AG04450 (cell line): ENCODE results near the gene ULBP2. TPM values are rescaled to one million over a fixed set of nuclear protein-coding genes. Genes with fewer than 3 reads are reported as not detected.

ENCODE experiments used
- CTCF ChIA-PET: fragments of 300-600, 350-600 bp; formaldehyde crosslinking; extraction: SDS; loops from one replicate; lab custom pipeline; 2022; ENCODE audit warnings: antibody characterized with exemption, inconsistent platforms; lab: Charles Lee
- POLR2A ChIA-PET: fragments of 350-600 bp; formaldehyde crosslinking; extraction: SDS; loops from one replicate; lab custom pipeline; 2021; ENCODE audit warnings: antibody characterized with exemption, inconsistent platforms; lab: Yijun Ruan, JAX
- DNase-seq: peaks from one replicate; pipeline ENCODE4 v3.0.0-alpha.2; 2011; ENCODE audit warnings: low read depth, low spot score
- H3K27ac ChIP-seq: one replicate; pipeline ENCODE4 v1.5.1; 2012; ENCODE audit warnings: low read depth, low read length, control low read depth
- H3K27me3 ChIP-seq: one replicate; pipeline ENCODE4 v1.6.0; 2012; ENCODE audit warnings: low read length; ENCODE audit not compliant: control insufficient read depth, insufficient read depth
- H3K4me3 ChIP-seq: 2 replicates; pipeline ENCODE4 v1.5.1; 2011; ENCODE audit warnings: mild to moderate bottlenecking, low read depth, low read length, control low read depth
- H3K9me3 ChIP-seq: 2 replicates; pipeline ENCODE4 v1.5.1; 2012; ENCODE audit warnings: low read length; ENCODE audit not compliant: control insufficient read depth, insufficient read depth
- polyA plus RNA-seq: library from polyadenylated mRNA; depleted of rRNA; stranded (reverse); fragments of >200 nt; gene quantifications from 2 replicates; pipeline ENCODE4 v1.2.3, GENCODE V29; 2011
- TF ChIP-seq, protein P1 (sequence below): IDR thresholded peaks from 2 replicates; pipeline ENCODE4 v1.5.1; 2011; ENCODE audit warnings: low read depth, low read length, control low read depth, inconsistent platforms

Gene ULBP2
- polyA plus RNA-seq, 1 experiment: 7.9 TPM

DNA sequence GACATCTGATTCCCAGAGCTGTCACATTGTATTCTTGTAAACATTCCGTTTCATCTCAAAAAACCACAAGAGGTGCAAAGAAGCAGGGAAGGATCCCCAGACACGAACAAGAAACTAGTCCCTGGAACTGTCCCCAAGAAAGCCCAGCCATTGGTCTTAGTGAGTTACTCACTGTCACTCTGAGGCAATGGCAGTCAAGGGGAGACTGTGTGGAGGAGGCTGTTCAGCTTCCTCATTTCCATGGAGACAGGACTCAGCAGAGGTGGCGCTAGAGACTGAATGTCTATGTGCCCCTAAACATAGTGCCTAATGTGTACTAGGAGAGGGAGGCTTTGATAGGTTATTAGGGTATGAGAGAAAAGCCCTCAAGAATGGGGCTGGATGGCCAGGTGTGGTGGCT, 33.0 kb downstream of the ULBP2 start:
- POLR2A ChIA-PET: no interaction called here
- Histone ChIP-seq H3K4me3 (no peak overlapping the region), H3K27me3 (peaks cover 47% of the 10 kb centered on the region), H3K27ac (no peak overlapping the region), H3K9me3 (no peaks in the 10 kb centered on the region)
- no peak for DNase-seq
- CTCF ChIA-PET: no interaction called here
- TF ChIP-seq, protein P1, sequence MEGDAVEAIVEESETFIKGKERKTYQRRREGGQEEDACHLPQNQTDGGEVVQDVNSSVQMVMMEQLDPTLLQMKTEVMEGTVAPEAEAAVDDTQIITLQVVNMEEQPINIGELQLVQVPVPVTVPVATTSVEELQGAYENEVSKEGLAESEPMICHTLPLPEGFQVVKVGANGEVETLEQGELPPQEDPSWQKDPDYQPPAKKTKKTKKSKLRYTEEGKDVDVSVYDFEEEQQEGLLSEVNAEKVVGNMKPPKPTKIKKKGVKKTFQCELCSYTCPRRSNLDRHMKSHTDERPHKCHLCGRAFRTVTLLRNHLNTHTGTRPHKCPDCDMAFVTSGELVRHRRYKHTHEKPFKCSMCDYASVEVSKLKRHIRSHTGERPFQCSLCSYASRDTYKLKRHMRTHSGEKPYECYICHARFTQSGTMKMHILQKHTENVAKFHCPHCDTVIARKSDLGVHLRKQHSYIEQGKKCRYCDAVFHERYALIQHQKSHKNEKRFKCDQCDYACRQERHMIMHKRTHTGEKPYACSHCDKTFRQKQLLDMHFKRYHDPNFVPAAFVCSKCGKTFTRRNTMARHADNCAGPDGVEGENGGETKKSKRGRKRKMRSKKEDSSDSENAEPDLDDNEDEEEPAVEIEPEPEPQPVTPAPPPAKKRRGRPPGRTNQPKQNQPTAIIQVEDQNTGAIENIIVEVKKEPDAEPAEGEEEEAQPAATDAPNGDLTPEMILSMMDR: no peak

DNA sequence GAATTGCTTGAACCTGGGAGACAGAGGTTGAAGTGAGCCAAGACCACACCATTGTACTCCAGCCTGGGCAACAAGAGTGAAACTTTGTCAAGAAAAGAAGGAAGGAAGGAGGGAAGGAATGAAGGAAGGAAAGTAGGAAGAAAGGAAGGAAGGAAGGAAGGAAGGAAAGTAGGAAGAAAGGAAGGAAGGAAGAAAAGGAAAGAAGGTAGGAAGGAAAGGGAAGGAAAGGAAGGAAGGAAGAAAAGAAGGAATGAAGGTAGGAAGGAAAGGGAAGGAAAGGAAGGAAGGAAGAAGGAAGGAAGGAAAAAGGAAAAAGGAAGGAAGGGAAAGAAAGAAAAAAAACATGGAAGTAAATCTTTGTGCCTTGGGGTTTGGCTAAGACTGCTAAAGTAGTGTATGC, 33.6 kb downstream of the ULBP2 start:
- TF ChIP-seq, protein P1: no peak

GRCh38 chr6:149977221-149977620, 35.4 kb downstream of the ULBP2 start:
- H3K9me3 ChIP-seq: no peaks in the 10 kb centered on the region
- DNase-seq: no peak
- POLR2A ChIA-PET: no interaction called here
- CTCF ChIA-PET: no interaction called here
- no peak overlapping the region for H3K27ac ChIP-seq
- TF ChIP-seq, protein P1: no peak
- H3K4me3 ChIP-seq: no peak overlapping the region
- peaks cover 49% of the 10 kb centered on the region for H3K27me3 ChIP-seq

More for the DNA sequence above, 33.6 kb downstream of the ULBP2 start:
- Histone ChIP-seq H3K9me3 (no peaks in the 10 kb centered on the region), H3K27me3 (peaks cover 41% of the 10 kb centered on the region), H3K27ac (no peak overlapping the region), H3K4me3 (no peak overlapping the region)
- DNase-seq: no peak
- CTCF ChIA-PET: no interaction called here
- POLR2A ChIA-PET: no interaction called here

GRCh38 chr6:149978610-149979009, 36.8 kb downstream of the ULBP2 start:
- TF ChIP-seq, protein P1: no peak
- Histone ChIP-seq H3K27ac (no peak overlapping the region), H3K4me3 (no peak overlapping the region), H3K9me3 (no peaks in the 10 kb centered on the region), H3K27me3 (peaks cover 57% of the 10 kb centered on the region)
- ChIA-PET POLR2A (no interaction called here), CTCF (no interaction called here)
- DNase-seq: no peak

- CTCF ChIA-PET: no interaction called here
- H3K9me3 ChIP-seq: no peaks in the 10 kb centered on the region
- POLR2A ChIA-PET: no interaction called here
- no peak overlapping the region for H3K27ac ChIP-seq
- TF ChIP-seq, protein P1: no peak
- H3K27me3 ChIP-seq: peaks cover 56% of the 10 kb centered on the region
- no peak overlapping the region for H3K4me3 ChIP-seq
- DNase-seq: no peak
Measured at GRCh38 chr6:149979293-149979692, 37.5 kb downstream of the ULBP2 start.
